CD8-positive, alpha-beta memory T cell (primary cell): Measurements from ENCODE around the gene SHMT1. TPM values are rescaled to one million over a fixed set of nuclear protein-coding genes. Genes with fewer than 3 reads are reported as not detected.
A peak's percentile ranks its signal among the peaks of the same experiment; 100 is the strongest.

ENCODE experiments used
- CTCF ChIA-PET: fragments of 350-600 bp; sonication (Branson Sonifier 250); formaldehyde crosslinking; loops from one replicate; lab custom pipeline; 2021; ENCODE audit warnings: antibody characterized with exemption; lab: Charles Lee
- POLR2A ChIA-PET: fragments of 350-600 bp; sonication (Branson Sonifier 250); formaldehyde crosslinking; loops from one replicate; lab custom pipeline; 2021; ENCODE audit warnings: antibody characterized with exemption; lab: Charles Lee
- DNase-seq, 5 donors: peaks; one replicate each; pipeline versions ENCODE4 v3.0.0 to v3.0.0-alpha.2; 2020 to 2022; ENCODE audit warnings: mixed read lengths in 1 of 5
- H3K27ac ChIP-seq: one replicate; pipeline ENCODE4 v1.7.0; 2013; ENCODE audit warnings: low read depth, mild to moderate bottlenecking, low read length, moderate library complexity
- H3K27me3 ChIP-seq: 2 replicates; pipeline ENCODE4 v1.7.0; 2013; ENCODE audit warnings: low read length, mild to moderate bottlenecking; ENCODE audit not compliant: insufficient read depth, poor library complexity, severe bottlenecking
- H3K36me3 ChIP-seq: 2 replicates; pipeline ENCODE4 v1.7.0; 2013; ENCODE audit warnings: mild to moderate bottlenecking, low read length, moderate library complexity; ENCODE audit not compliant: insufficient read depth
- H3K4me1 ChIP-seq: 2 replicates; pipeline ENCODE4 v1.7.0; 2013; ENCODE audit warnings: mild to moderate bottlenecking, low read length, moderate library complexity; ENCODE audit not compliant: insufficient read depth
- H3K4me3 ChIP-seq: 2 replicates; pipeline ENCODE4 v1.7.0; 2013; ENCODE audit warnings: mild to moderate bottlenecking, low read length
- H3K9me3 ChIP-seq: 2 replicates; pipeline ENCODE4 v1.7.0; 2013; ENCODE audit warnings: mild to moderate bottlenecking, low read length
- H3K27ac Mint-ChIP-seq, 8 donors: one replicate each; pipeline ENCODE4 v1.8.0; 2020 to 2021; ENCODE audit warnings: mixed read lengths in 8 of 8, mild to moderate bottlenecking in 6 of 8, inconsistent platforms in 3 of 8, moderate library complexity in 3 of 8
- H3K27me3 Mint-ChIP-seq, 2 donors: one replicate each; pipeline ENCODE4 v1.8.0; 2020 to 2021; ENCODE audit warnings: mixed read lengths in 2 of 2, mild to moderate bottlenecking in 1 of 2, moderate library complexity in 1 of 2
- H3K36me3 Mint-ChIP-seq, 3 donors: one replicate each; pipeline ENCODE4 v1.8.0; 2020 to 2021; ENCODE audit warnings: mixed read lengths in 3 of 3, inconsistent platforms in 1 of 3, mild to moderate bottlenecking in 1 of 3
- H3K4me1 Mint-ChIP-seq, 3 donors: one replicate each; pipeline ENCODE4 v1.8.0; 2020 to 2021; ENCODE audit warnings: mixed read lengths in 3 of 3, inconsistent platforms in 1 of 3, mild to moderate bottlenecking in 1 of 3
- H3K4me3 Mint-ChIP-seq, 7 donors: one replicate each; pipeline ENCODE4 v1.8.0; 2020 to 2021; ENCODE audit warnings: mixed read lengths in 7 of 7, mild to moderate bottlenecking in 6 of 7, moderate library complexity in 4 of 7, inconsistent platforms in 2 of 7
- H3K9me3 Mint-ChIP-seq, 5 donors: one replicate each; pipeline ENCODE4 v1.8.0; 2020 to 2022; ENCODE audit warnings: mixed read lengths in 5 of 5, mild to moderate bottlenecking in 3 of 5, moderate library complexity in 2 of 5, inconsistent platforms in 1 of 5
- polyA plus RNA-seq: library from polyadenylated mRNA; unstranded; fragments of 300-500 nt; fragmentation: Illumina TruSeq; gene quantifications from one replicate; pipeline ENCODE4 v1.2.3, GENCODE V29; 2021
- total RNA-seq, 2 experiments: library from RNA; stranded (reverse); gene quantifications; one replicate each; pipeline ENCODE4 v1.2.3, GENCODE V29; 2021

Gene SHMT1
- total and polyA plus RNA-seq, 3 experiments from 2014 or later, result 28.8 to 43.8 (median 42.4) TPM

DNA sequence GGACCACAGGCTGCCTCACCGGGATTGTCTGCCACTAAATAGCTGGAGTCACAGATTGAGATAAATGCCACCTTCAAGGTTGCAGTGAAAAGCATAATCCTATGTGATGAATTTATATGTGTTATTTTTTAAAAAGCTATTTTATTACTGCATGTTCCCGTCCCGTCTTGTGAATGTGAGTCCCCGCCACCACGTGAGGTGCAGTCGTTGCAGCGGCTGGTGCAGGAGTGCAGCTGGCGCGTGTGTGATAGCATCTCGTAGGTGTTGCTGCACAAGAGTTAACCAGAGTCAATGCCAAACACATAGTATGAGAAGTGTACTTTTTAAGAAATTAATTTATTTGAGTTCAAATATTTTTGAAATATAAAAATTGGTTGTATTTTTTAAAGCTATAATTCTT lies 35.8 kb downstream of the SHMT1 start:
- ChIA-PET POLR2A (no interaction called here), CTCF (interaction anchor here (1.5 kb wide), 1 partner anchor 10 kb away, joined by 3 read pairs; no protein-coding TSS in a partner anchor)
- no peak overlapping the region for H3K4me3 ChIP-seq
- H3K9me3 Mint-ChIP-seq, result no peaks in the 10 kb centered on the region
- H3K27me3 Mint-ChIP-seq, result no peaks in the 10 kb centered on the region
- H3K27ac ChIP-seq, result no peak overlapping the region
- peaks cover 15 to 36% (median 16%) of the 10 kb centered on the region in 3 donors for H3K4me1 Mint-ChIP-seq
- H3K4me3 Mint-ChIP-seq, result no peak overlapping the region
- no peaks in the 10 kb centered on the region for H3K27me3 ChIP-seq
- no peak for DNase-seq
- no peaks in the 10 kb centered on the region for H3K9me3 ChIP-seq
- H3K4me1 ChIP-seq, result peaks cover 12% of the 10 kb centered on the region
- peaks cover 0 to 86% (median 4%) of the 10 kb centered on the region in 3 donors for H3K36me3 Mint-ChIP-seq
- H3K36me3 ChIP-seq, result peaks cover 48% of the 10 kb centered on the region
- peak overlapping the region in 3 of 8 donors; percentile 4 to 54 (median 52) for H3K27ac Mint-ChIP-seq

GRCh38 chr17:18327093-18327492 lies 36.3 kb downstream of the SHMT1 start:
- Histone ChIP-seq H3K4me3 (no peak overlapping the region), H3K27ac (no peak overlapping the region), H3K27me3 (no peaks in the 10 kb centered on the region), H3K9me3 (no peaks in the 10 kb centered on the region), H3K4me1 (peaks cover 9% of the 10 kb centered on the region), H3K36me3 (peaks cover 51% of the 10 kb centered on the region)
- no peak overlapping the region for H3K4me3 Mint-ChIP-seq
- no peaks in the 10 kb centered on the region for H3K9me3 Mint-ChIP-seq
- H3K27me3 Mint-ChIP-seq, result no peaks in the 10 kb centered on the region
- DNase-seq, result no peak
- H3K4me1 Mint-ChIP-seq, result peaks cover 13 to 34% (median 13%) of the 10 kb centered on the region in 3 donors
- ChIA-PET CTCF (no interaction called here), POLR2A (no interaction called here)
- peak overlapping the region in 1 of 8 donors; percentile 29 for H3K27ac Mint-ChIP-seq
- peaks cover 0 to 88% (median 4%) of the 10 kb centered on the region in 3 donors for H3K36me3 Mint-ChIP-seq

DNA sequence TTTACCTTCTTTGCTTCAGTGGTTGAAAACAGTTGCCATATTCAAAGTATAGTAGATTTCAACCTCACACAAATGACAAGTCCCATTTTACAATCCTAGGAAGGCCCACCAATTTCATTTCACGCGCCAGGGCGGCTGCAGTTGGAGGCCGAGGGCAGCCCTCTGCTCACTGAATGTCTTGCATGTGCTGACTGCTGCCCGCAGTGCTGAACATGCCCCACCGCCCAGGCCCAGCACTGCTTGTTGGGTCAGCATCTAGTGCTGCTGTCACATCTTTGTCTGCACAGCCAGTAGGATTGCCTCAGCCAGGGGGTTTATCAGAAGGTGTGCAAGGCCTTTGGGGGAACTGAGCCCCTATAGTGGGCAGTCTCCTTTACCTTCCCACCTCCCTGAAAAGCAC lies 36.8 kb downstream of the SHMT1 start:
- Mint-ChIP-seq H3K27me3 (no peaks in the 10 kb centered on the region), H3K4me3 (no peak overlapping the region), H3K4me1 (peaks cover 10 to 32% (median 12%) of the 10 kb centered on the region in 3 donors), H3K9me3 (no peaks in the 10 kb centered on the region), H3K27ac (peak overlapping the region in 3 of 8 donors; percentile 1 to 68 (median 64)), H3K36me3 (peaks cover 0 to 88% (median 4%) of the 10 kb centered on the region in 3 donors)
- H3K27me3 ChIP-seq, result no peaks in the 10 kb centered on the region
- H3K4me3 ChIP-seq, result no peak overlapping the region
- ChIA-PET POLR2A (interaction anchor here (0.7 kb wide), 1 partner anchor 93 kb away, joined by 3 read pairs; no protein-coding TSS in a partner anchor), CTCF (no interaction called here)
- H3K27ac ChIP-seq, result no peak overlapping the region
- H3K36me3 ChIP-seq, result peaks cover 51% of the 10 kb centered on the region
- DNase-seq, result no peak
- H3K4me1 ChIP-seq, result peaks cover 3% of the 10 kb centered on the region
- H3K9me3 ChIP-seq, result no peaks in the 10 kb centered on the region

GRCh38 chr17:18326039-18326438 lies 37.3 kb downstream of the SHMT1 start:
- DNase-seq, result no peak
- CTCF ChIA-PET, result no interaction called here
- Mint-ChIP-seq H3K27ac (peak overlapping the region in 1 of 8 donors; percentile 68), H3K27me3 (no peaks in the 10 kb centered on the region), H3K36me3 (peaks cover 0 to 91% (median 4%) of the 10 kb centered on the region in 3 donors), H3K4me1 (peaks cover 8 to 32% (median 9%) of the 10 kb centered on the region in 3 donors), H3K4me3 (no peak overlapping the region), H3K9me3 (no peaks in the 10 kb centered on the region)
- no peak overlapping the region for H3K4me3 ChIP-seq
- H3K27ac ChIP-seq, result no peak overlapping the region
- H3K9me3 ChIP-seq, result no peaks in the 10 kb centered on the region
- POLR2A ChIA-PET, result interaction anchor here (0.7 kb wide), 1 partner anchor 92 kb away, joined by 3 read pairs; no protein-coding TSS in a partner anchor
- no peaks in the 10 kb centered on the region for H3K27me3 ChIP-seq
- H3K36me3 ChIP-seq, result peaks cover 46% of the 10 kb centered on the region
- no peaks in the 10 kb centered on the region for H3K4me1 ChIP-seq

GRCh38 chr17:18324140-18325050 lies 39.0 kb downstream of the SHMT1 start:
- Histone ChIP-seq H3K4me3 (no peak overlapping the region), H3K36me3 (peaks cover 41% of the 10 kb centered on the region), H3K27me3 (no peaks in the 10 kb centered on the region), H3K4me1 (peaks cover 9% of the 10 kb centered on the region), H3K27ac (no peak overlapping the region), H3K9me3 (no peaks in the 10 kb centered on the region)
- Mint-ChIP-seq H3K4me1 (peaks cover 22 to 46% (median 26%) of the 10 kb centered on the region in 3 donors), H3K27me3 (no peaks in the 10 kb centered on the region), H3K36me3 (peaks cover 0 to 94% (median 5%) of the 10 kb centered on the region in 3 donors), H3K27ac (peak overlapping the region in 2 of 8 donors; percentile 35 to 66), H3K4me3 (peak overlapping the region in 1 of 7 donors; percentile 27), H3K9me3 (no peaks in the 10 kb centered on the region)
- ChIA-PET POLR2A (no interaction called here), CTCF (interaction anchor here (1.4 kb wide), 1 partner anchor 76 kb away, joined by 3 read pairs; no protein-coding TSS in a partner anchor)
- DNase-seq, result no peak

- Mint-ChIP-seq H3K4me1 (peaks cover 30 to 54% (median 33%) of the 10 kb centered on the region in 3 donors), H3K9me3 (no peaks in the 10 kb centered on the region), H3K27ac (peak overlapping the region in 1 of 8 donors; percentile 35), H3K4me3 (no peak overlapping the region), H3K27me3 (no peaks in the 10 kb centered on the region), H3K36me3 (peaks cover 0 to 94% (median 5%) of the 10 kb centered on the region in 3 donors)
- no peak for DNase-seq
- CTCF ChIA-PET, result interaction anchor here (1.4 kb wide), 1 partner anchor 75 kb away, joined by 3 read pairs; no protein-coding TSS in a partner anchor
- H3K4me1 ChIP-seq, result peaks cover 17% of the 10 kb centered on the region
- no peaks in the 10 kb centered on the region for H3K9me3 ChIP-seq
- no peak overlapping the region for H3K4me3 ChIP-seq
- no peak overlapping the region for H3K27ac ChIP-seq
- H3K36me3 ChIP-seq, result peaks cover 41% of the 10 kb centered on the region
- POLR2A ChIA-PET, result no interaction called here
- no peaks in the 10 kb centered on the region for H3K27me3 ChIP-seq
These were observed 39.7 kb downstream of the SHMT1 start for GRCh38 chr17:18323507-18324139.

DNA sequence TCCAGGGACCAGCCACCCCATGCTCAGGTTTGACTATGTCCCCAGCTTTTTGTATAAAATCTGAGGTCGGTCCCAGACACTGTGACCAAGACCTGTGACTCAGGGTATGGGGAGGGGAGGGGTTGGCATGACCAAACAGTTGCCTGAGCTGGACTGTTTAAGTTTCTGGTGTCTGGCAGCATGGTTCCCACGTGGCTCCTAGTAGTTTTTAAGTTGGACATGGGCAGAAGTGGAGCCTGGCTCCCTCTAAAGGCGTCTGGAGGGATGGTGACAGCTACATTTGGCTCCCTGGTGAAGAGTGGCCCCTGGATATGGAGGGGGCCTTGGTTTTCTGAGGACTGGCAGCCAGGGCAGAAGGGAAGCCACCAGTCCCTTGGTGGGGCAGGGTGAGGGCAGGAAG lies 40.3 kb downstream of the SHMT1 start:
- H3K36me3 ChIP-seq, result peaks cover 36% of the 10 kb centered on the region
- no peak for DNase-seq
- no peaks in the 10 kb centered on the region for H3K27me3 ChIP-seq
- Mint-ChIP-seq H3K27ac (peak overlapping the region in 3 of 8 donors; percentile 12 to 88 (median 21)), H3K4me1 (peaks cover 35 to 59% (median 38%) of the 10 kb centered on the region in 3 donors), H3K9me3 (no peaks in the 10 kb centered on the region), H3K27me3 (no peaks in the 10 kb centered on the region), H3K4me3 (no peak overlapping the region), H3K36me3 (peaks cover 0 to 89% (median 5%) of the 10 kb centered on the region in 3 donors)
- no peaks in the 10 kb centered on the region for H3K9me3 ChIP-seq
- H3K27ac ChIP-seq, result no peak overlapping the region
- CTCF ChIA-PET, result interaction anchor here (1.3 to 1.4 kb wide), 2 partner anchors 9 to 74 kb away, joined by 3 read pairs; no protein-coding TSS in a partner anchor
- H3K4me1 ChIP-seq, result peaks cover 23% of the 10 kb centered on the region
- POLR2A ChIA-PET, result no interaction called here
- H3K4me3 ChIP-seq, result no peak overlapping the region
